HG02763 (cell line): ENCODE measurements around the gene EVA1B.

Experiments
- ATAC-seq: cut with Tn5 transposase; IDR thresholded peaks from one replicate; pipeline ENCODE4 v1.9.1; 2021; ENCODE audit warnings: mild to moderate bottlenecking, moderate library complexity; ENCODE audit not compliant: unreplicated experiment

The EVA1B gene

DNA sequence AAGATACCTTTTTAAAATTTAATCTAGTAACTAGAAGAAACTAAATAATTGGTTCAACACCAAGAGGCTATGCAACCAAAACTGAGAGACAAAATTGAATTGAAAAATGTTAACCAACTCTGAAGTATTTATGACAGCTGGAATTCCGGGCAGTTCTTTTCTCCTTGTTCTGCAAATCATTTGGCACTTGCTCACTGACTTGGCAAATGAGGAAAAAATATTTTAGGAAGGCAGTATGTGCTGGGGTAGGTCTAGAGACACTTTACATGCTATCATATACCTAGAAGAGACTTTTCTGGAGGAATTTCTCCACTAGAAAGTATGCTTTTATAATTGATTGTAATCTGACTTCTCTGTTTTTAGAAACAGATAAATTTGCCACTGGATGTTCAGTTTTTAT is 39.4 kb downstream of the EVA1B start:
- no peak for ATAC-seq

- ATAC-seq = no peak
Measured at GRCh38 chr1:36279789-36280296, 43.6 kb downstream of the EVA1B start.

DNA sequence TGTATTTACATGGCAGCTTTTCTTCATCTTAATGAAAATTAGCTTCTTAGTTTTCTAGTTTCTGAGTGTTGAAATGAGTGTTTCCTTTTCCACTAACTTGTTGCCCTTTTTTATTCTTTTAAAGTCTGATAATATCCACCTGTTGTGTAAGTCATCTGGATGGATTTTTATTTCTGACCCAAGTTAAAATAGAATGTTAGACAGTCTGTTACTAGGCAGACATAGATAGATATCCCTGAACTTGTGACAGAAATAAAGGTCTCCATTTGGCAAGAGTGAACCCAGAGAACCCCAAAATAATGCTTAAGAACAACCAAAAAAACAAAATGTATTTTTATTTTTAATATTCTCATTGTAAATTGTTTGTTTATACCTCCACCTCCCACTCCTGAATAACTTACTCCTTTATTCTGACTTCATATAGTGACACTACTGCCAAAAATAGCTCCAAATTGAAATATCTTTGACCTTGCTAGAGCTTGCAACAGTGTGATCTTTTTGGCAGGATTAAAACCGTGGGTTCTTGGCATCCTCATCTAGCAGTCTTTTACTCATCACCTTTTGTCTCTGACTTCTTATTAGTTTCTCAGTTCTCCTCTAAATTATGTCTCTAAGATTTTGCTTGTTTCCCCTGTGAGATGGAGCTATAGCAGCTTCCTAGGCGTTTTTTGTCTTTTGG is 44.2 kb downstream of the EVA1B start:
- ATAC-seq = no peak

DNA sequence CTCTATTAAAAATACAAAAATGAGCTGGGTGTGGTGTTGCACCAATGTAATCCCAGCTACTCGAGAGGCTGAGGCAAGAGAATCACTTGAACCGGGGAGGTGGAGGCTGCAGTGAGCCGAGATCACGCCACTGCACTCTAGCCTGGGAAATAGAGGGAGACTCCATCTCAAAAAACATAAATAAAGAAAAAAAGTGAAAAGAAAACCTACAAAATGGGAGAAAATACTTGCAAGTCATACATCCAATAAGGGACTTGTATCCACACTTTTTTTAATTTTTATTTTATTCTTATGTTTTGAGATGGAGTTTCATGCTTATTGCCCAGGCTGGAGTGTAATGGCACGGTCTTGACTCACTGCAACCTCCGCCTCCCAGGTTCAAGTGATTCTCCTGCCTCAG is 46.8 kb downstream of the EVA1B start:
- no peak for ATAC-seq

- no peak for ATAC-seq
Measured at GRCh38 chr1:36274201-36274600, 49.2 kb downstream of the EVA1B start.

- ATAC-seq = no peak
Measured at GRCh38 chr1:36273024-36273423, 50.4 kb downstream of the EVA1B start.
